H1 (cell line): ENCODE data around the gene NTRK1. TPM values are rescaled to one million over a fixed set of nuclear protein-coding genes. Genes with fewer than 3 reads are reported as not detected.
A peak's percentile ranks its signal among the peaks of the same experiment; 100 is the strongest.

ENCODE experiments used
- CTCF ChIA-PET: fragments of 300-600 bp; sonication (Branson Sonifier 250); formaldehyde crosslinking; loops from one replicate; lab custom pipeline; 2021; ENCODE audit not compliant: partially characterized antibody; lab: Charles Lee
- POLR2A ChIA-PET: fragments of 300-600 bp; sonication (Branson Sonifier 250); formaldehyde crosslinking; loops from one replicate; lab custom pipeline; 2021; ENCODE audit warnings: inconsistent platforms; ENCODE audit not compliant: partially characterized antibody; lab: Charles Lee
- DNase-seq, 2 experiments: peaks; one replicate each; pipeline versions ENCODE4 v3.0.0 to v3.0.0-alpha.2; 2010 to 2022; ENCODE audit warnings: low spot score in 2 of 2, low read depth in 1 of 2, mixed read lengths in 1 of 2
- FAIRE-seq: peaks from 2 replicates; lab custom pipeline; 2011; peaks lifted over from hg19 to GRCh38; lab: Jason Lieb, UNC
- H2AFZ ChIP-seq: 2 replicates; pipeline ENCODE4 v1.8.1; 2012; ENCODE audit warnings: low read length, inconsistent platforms
- H2AK5ac ChIP-seq: 2 replicates; pipeline ENCODE4 v1.6.1; 2013; ENCODE audit warnings: low read depth, low read length
- H2BK120ac ChIP-seq: replicated peaks from 2 replicates; pipeline ENCODE3; 2013; ENCODE audit warnings: low read depth, low read length, inconsistent platforms
- H2BK12ac ChIP-seq: 2 replicates; pipeline ENCODE4 v1.6.1; 2013; ENCODE audit warnings: low read depth, low read length
- H2BK15ac ChIP-seq: 2 replicates; pipeline ENCODE4 v1.6.1; 2013; ENCODE audit warnings: low read length
- H2BK20ac ChIP-seq: 2 replicates; pipeline ENCODE4 v1.6.1; 2013; ENCODE audit warnings: low read length
- H2BK5ac ChIP-seq: 2 replicates; pipeline ENCODE4 v1.6.1; 2013; ENCODE audit warnings: low read depth, low read length
- H3K14ac ChIP-seq: 2 replicates; pipeline ENCODE4 v1.6.1; 2013; ENCODE audit warnings: inconsistent platforms; ENCODE audit not compliant: insufficient read length
- H3K18ac ChIP-seq: 2 replicates; pipeline ENCODE4 v1.6.1; 2013; ENCODE audit warnings: low read length; ENCODE audit errors: extremely low read depth
- H3K23ac ChIP-seq: 2 replicates; pipeline ENCODE4 v1.6.1; 2013; ENCODE audit warnings: inconsistent platforms; ENCODE audit not compliant: insufficient read length
- H3K23me2 ChIP-seq: 2 replicates; pipeline ENCODE4 v1.6.1; 2013; ENCODE audit warnings: low read depth, low read length
- H3K27ac ChIP-seq: 2 replicates; pipeline ENCODE4 v1.6.1; 2011; ENCODE audit warnings: low read depth, low read length, inconsistent platforms
- H3K27me3 ChIP-seq, 4 experiments: replicated peaks in 1 of 4; 1 replicate in 1 of 4; 2 replicates in 3 of 4; pipeline versions ENCODE4 v1.6.1 to v1.8.1; 2011 to 2013; ENCODE audit warnings: low read length in 3 of 4, mild to moderate bottlenecking in 3 of 4, inconsistent platforms in 2 of 4, mixed read lengths in 2 of 4, moderate library complexity in 1 of 4; ENCODE audit not compliant: control insufficient read depth in 3 of 4, insufficient read depth in 3 of 4; ENCODE audit errors: extremely low read depth in 1 of 4
- H3K36me3 ChIP-seq, 4 experiments: 2 replicates each; pipeline versions ENCODE4 v1.6.1 to v1.8.1; 2011 to 2013; ENCODE audit warnings: mild to moderate bottlenecking in 4 of 4, low read length in 3 of 4, moderate library complexity in 2 of 4, control low read depth in 1 of 4, inconsistent platforms in 1 of 4; ENCODE audit not compliant: insufficient read depth in 4 of 4, control insufficient read depth in 2 of 4
- H3K4ac ChIP-seq: replicated peaks from 2 replicates; pipeline ENCODE3; 2013; ENCODE audit warnings: low read length, low read depth, mixed read lengths, inconsistent platforms; ENCODE audit not compliant: insufficient read length
- H3K4me1 ChIP-seq, 4 experiments: replicated peaks in 1 of 4; 1 replicate in 1 of 4; 2 replicates in 3 of 4; pipeline versions ENCODE4 v1.6.1 to v1.8.1; 2011 to 2013; ENCODE audit warnings: low read length in 3 of 4, inconsistent platforms in 2 of 4, mixed read lengths in 1 of 4; ENCODE audit not compliant: insufficient read depth in 4 of 4, control insufficient read depth in 3 of 4
- H3K4me2 ChIP-seq, 2 experiments: 2 replicates each; pipeline versions ENCODE4 v1.6.1 to v1.8.1; 2011 to 2013; ENCODE audit warnings: low read depth in 2 of 2, low read length in 2 of 2, control low read depth in 1 of 2, inconsistent platforms in 1 of 2, mild to moderate bottlenecking in 1 of 2; ENCODE audit not compliant: insufficient read depth in 1 of 2
- H3K4me3 ChIP-seq, 4 experiments: fragments of 200-600, 300-600 bp in 1 of 4; sonication (generic), shearing (Covaris generic), sonication (Bioruptor Twin) in 1 of 4; 2 replicates each; pipeline versions ENCODE4 v1.5.1 to v1.8.1; 2011 to 2016; ENCODE audit warnings: low read length in 4 of 4, low read depth in 3 of 4, control low read depth in 2 of 4, inconsistent platforms in 2 of 4, mild to moderate bottlenecking in 2 of 4, mixed read lengths in 1 of 4, moderate library complexity in 1 of 4; ENCODE audit not compliant: insufficient read depth in 2 of 4; ENCODE audit errors: extremely low read depth in 1 of 4
- H3K56ac ChIP-seq: replicated peaks from 2 replicates; pipeline ENCODE3; 2013; ENCODE audit warnings: low read depth, mild to moderate bottlenecking, mixed read lengths, low read length, inconsistent platforms; ENCODE audit not compliant: insufficient read length
- H3K79me1 ChIP-seq: 2 replicates; pipeline ENCODE4 v1.6.1; 2013; ENCODE audit warnings: low read depth, low read length, control low read depth
- H3K79me2 ChIP-seq, 2 experiments: 2 replicates each; pipeline versions ENCODE4 v1.6.1 to v1.8.1; 2012 to 2013; ENCODE audit warnings: low read length in 2 of 2, mild to moderate bottlenecking in 2 of 2, inconsistent platforms in 1 of 2; ENCODE audit not compliant: insufficient read depth in 2 of 2, control insufficient read depth in 1 of 2
- H3K9ac ChIP-seq, 4 experiments: replicated peaks in 1 of 4; 1 replicate in 1 of 4; 2 replicates in 3 of 4; pipeline versions ENCODE4 v1.6.1 to v1.8.1; 2011 to 2013; ENCODE audit warnings: low read depth in 3 of 4, low read length in 3 of 4, control low read depth in 2 of 4, mild to moderate bottlenecking in 2 of 4, moderate library complexity in 2 of 4, inconsistent platforms in 1 of 4; ENCODE audit errors: extremely low read depth in 1 of 4
- H3K9me3 ChIP-seq, 2 experiments: 2 replicates each; pipeline versions ENCODE4 v1.6.1 to v1.8.1; 2012 to 2013; ENCODE audit warnings: mild to moderate bottlenecking in 2 of 2, moderate library complexity in 2 of 2, control low read depth in 1 of 2, inconsistent platforms in 1 of 2, low read depth in 1 of 2, low read length in 1 of 2, mixed read lengths in 1 of 2; ENCODE audit not compliant: insufficient read depth in 2 of 2
- H4K20me1 ChIP-seq, 2 experiments: replicated peaks in 1 of 2; 2 replicates each; pipeline versions ENCODE3 to v1.8.1; 2011 to 2013; ENCODE audit warnings: inconsistent platforms in 2 of 2, low read length in 2 of 2, mild to moderate bottlenecking in 1 of 2; ENCODE audit not compliant: insufficient read depth in 2 of 2, control insufficient read depth in 1 of 2
- H4K5ac ChIP-seq: 2 replicates; pipeline ENCODE4 v1.6.1; 2013; ENCODE audit warnings: low read length, low read depth, mixed read lengths, inconsistent platforms; ENCODE audit not compliant: insufficient read length
- H4K8ac ChIP-seq: 2 replicates; pipeline ENCODE4 v1.8.0; 2013; ENCODE audit warnings: mild to moderate bottlenecking, moderate library complexity, low read length, inconsistent platforms; ENCODE audit not compliant: insufficient read depth; ENCODE audit errors: extremely low read depth
- H4K91ac ChIP-seq: replicated peaks from 2 replicates; pipeline ENCODE3; 2013; ENCODE audit warnings: low read length, mixed read lengths, inconsistent platforms; ENCODE audit not compliant: insufficient read length
- EGR1 ChIP-seq: IDR thresholded peaks from 2 replicates; pipeline ENCODE4 v1.6.1; 2011; ENCODE audit warnings: low read depth, low read length, borderline replicate concordance
- HDAC2 ChIP-seq, 2 experiments: fragments of 300-600 bp in 1 of 2; sonication (generic) in 1 of 2; IDR thresholded peaks; 2 replicates each; pipeline ENCODE4 v1.6.1; 2011 to 2012; ENCODE audit warnings: low read depth in 2 of 2, low read length in 2 of 2, mild to moderate bottlenecking in 2 of 2, moderate library complexity in 2 of 2, borderline replicate concordance in 1 of 2, inconsistent platforms in 1 of 2
- KDM4A ChIP-seq: IDR thresholded peaks from one replicate; pipeline ENCODE4 v1.7.1; 2012; ENCODE audit warnings: low read depth, mild to moderate bottlenecking, moderate library complexity, low read length, inconsistent platforms; ENCODE audit not compliant: severe bottlenecking
- MAX ChIP-seq: IDR thresholded peaks from 2 replicates; pipeline ENCODE4 v1.6.1; 2012; ENCODE audit warnings: inconsistent platforms
- NRF1 ChIP-seq: IDR thresholded peaks from 2 replicates; pipeline ENCODE4 v1.6.1; 2011; ENCODE audit warnings: mild to moderate bottlenecking, low read depth, low read length, improper control_type of control experiment
- POLR2AphosphoS5 ChIP-seq: IDR thresholded peaks from 2 replicates; pipeline ENCODE4 v1.6.1; 2011; ENCODE audit warnings: low read depth, low read length
- RNF2 ChIP-seq: fragments of 200-900, 300-1000 bp; sonication (generic); IDR thresholded peaks from 2 replicates; pipeline ENCODE4 v1.7.1; 2016; ENCODE audit warnings: borderline replicate concordance, low read depth, mild to moderate bottlenecking, antibody characterized with exemption, low read length; ENCODE audit not compliant: poor library complexity, severe bottlenecking; ENCODE audit errors: missing control alignments
- SUZ12 ChIP-seq: fragments of 200-600 bp; sonication (generic); IDR thresholded peaks from 2 replicates; pipeline ENCODE4 v1.6.1; 2012; ENCODE audit warnings: mild to moderate bottlenecking, inconsistent platforms, low read length, moderate library complexity, mixed read lengths
- TAF7 ChIP-seq: optimal IDR thresholded peaks from 2 replicates; pipeline ENCODE3; 2011; ENCODE audit warnings: low read depth, mild to moderate bottlenecking, inconsistent platforms, low read length, moderate library complexity, borderline replicate concordance
- WGBS, 2 experiments: shearing (Covaris generic) in 1 of 2; methylation state at CpG; one replicate each; pipeline versions ENCODE4 v1.1.6 to v1.1.7; 2013 to 2015; ENCODE audit warnings: low lambda C conversion rate in 2 of 2, mixed read lengths in 2 of 2, inconsistent platforms in 1 of 2, low coverage in 1 of 2, missing lambda C conversion rate in 1 of 2; ENCODE audit not compliant: insufficient replicate concordance in 2 of 2, insufficient coverage in 1 of 2, insufficient read length in 1 of 2; ENCODE audit errors: extremely low coverage in 1 of 2, missing lambda C conversion rate in 1 of 2; 5-methylcytosine and 5-hydroxymethylcytosine counted together
- polyA plus RNA-seq, 7 experiments: library from polyadenylated mRNA; depleted of rRNA in 3 of 7; stranded (reverse) in 5 of 7; unstranded in 2 of 7; fragments of >200 nt in 5 of 7; fragments of 200-250 nt in 2 of 7; gene quantifications; 1 replicate in 5 of 7; 2 replicates in 1 of 7; 4 replicates in 1 of 7; pipeline versions ENCODE4 v1.2.1 to v1.2.3, GENCODE V29; 2011 to 2013; ENCODE audit warnings: missing spikeins in 2 of 7, mixed read lengths in 2 of 7
- total RNA-seq: library from RNA; stranded (reverse); fragmentation: NEBNext Ultra II Directional; extraction: Animal tissue kit (Norgen Biotek cat#: 25700); gene quantifications from 2 replicates; pipeline ENCODE4 v1.2.1, GENCODE V29; 2021

The NTRK1 gene
- total and polyA plus RNA-seq, 2 of the 8 experiments (the other 6 are each of a cell fraction or from before 2014, with no cell fraction given), result 0.12 to 0.24 TPM

GRCh38 chr1:156845055-156845952 lies 15.4 kb upstream of the NTRK1 start:
- Histone ChIP-seq H4K5ac (no peak overlapping the region), H2AFZ (no peak overlapping the region), H3K56ac (no peak overlapping the region), H3K4me2 (peak overlapping the region; percentile 87 to 92), H3K4me3 (peak overlapping the region; percentile 31 to 58 (median 39); a peak in 7 of 8 replicates), H2BK15ac (peak overlapping the region; percentile 29; the same call in 1 of the 2 replicates), H3K4ac (no peak overlapping the region), H3K14ac (no peak overlapping the region), H3K79me2 (no peaks in the 10 kb centered on the region), H2BK20ac (no peak overlapping the region), H3K18ac (no peak overlapping the region; the same call in 1 of the 2 replicates), H3K23ac (no peak overlapping the region), H3K9ac (no peak overlapping the region), H2BK120ac (no peak overlapping the region), H3K79me1 (no peaks in the 10 kb centered on the region), H3K27me3 (peaks cover 68 to 86% (median 82%) of the 10 kb centered on the region in 4 experiments), H4K91ac (no peak overlapping the region), H4K20me1 (peaks cover 7 to 19% of the 10 kb centered on the region in 2 experiments), H2BK5ac (no peak overlapping the region; the same call in 1 of the 2 replicates), H3K36me3 (no peaks in the 10 kb centered on the region), H2AK5ac (no peak overlapping the region), H4K8ac (no peak overlapping the region), H3K23me2 (peaks cover 12% of the 10 kb centered on the region), H2BK12ac (0 out of 2 replicates have a peak overlapping the region, but pooled peaks have one; percentile 60), H3K9me3 (no peaks in the 10 kb centered on the region), H3K27ac (no peak overlapping the region), H3K4me1 (peaks cover 0 to 25% (median 12%) of the 10 kb centered on the region in 4 experiments; a peak in 5 of 7 replicates)
- ChIA-PET POLR2A (interaction anchor here (0.9 kb wide), 1 partner anchor 8 kb away, joined by 3 read pairs; no protein-coding TSS in a partner anchor), CTCF (interaction anchor here (0.6 to 25.2 kb wide), 8 partner anchors 12 to 193 kb away, joined by 3 to 719 read pairs (median 4); partner anchors contain the start of genes INSRR, NES, NTRK1 and PEAR1)
- peak in 1 of 2 experiments; percentile 76 for DNase-seq
- no peak for FAIRE-seq
- 8% methylated on average over 57 of the region's 69 CpGs; no CpG with 5 or more reads in 1 of the 2 experiments for WGBS, 2 experiments
- TF ChIP-seq POLR2AphosphoS5 (no peak), TAF7 (no peak), NRF1 (no peak), MAX (peak; percentile 13; the same call in 1 of the 2 replicates), KDM4A (peak; percentile 83), EGR1 (no peak), RNF2 (no peak), SUZ12 (peak; percentile 67; the same call in 1 of the 2 replicates), HDAC2 (IDR thresholded peaks at IDR 0.05; ENCODE audit: borderline replicate concordance in 1 of 2, low read depth in 2 of 2, low read length in 2 of 2) (no peak)
